ENCODE data around the gene SET.

The SET gene

DNA sequence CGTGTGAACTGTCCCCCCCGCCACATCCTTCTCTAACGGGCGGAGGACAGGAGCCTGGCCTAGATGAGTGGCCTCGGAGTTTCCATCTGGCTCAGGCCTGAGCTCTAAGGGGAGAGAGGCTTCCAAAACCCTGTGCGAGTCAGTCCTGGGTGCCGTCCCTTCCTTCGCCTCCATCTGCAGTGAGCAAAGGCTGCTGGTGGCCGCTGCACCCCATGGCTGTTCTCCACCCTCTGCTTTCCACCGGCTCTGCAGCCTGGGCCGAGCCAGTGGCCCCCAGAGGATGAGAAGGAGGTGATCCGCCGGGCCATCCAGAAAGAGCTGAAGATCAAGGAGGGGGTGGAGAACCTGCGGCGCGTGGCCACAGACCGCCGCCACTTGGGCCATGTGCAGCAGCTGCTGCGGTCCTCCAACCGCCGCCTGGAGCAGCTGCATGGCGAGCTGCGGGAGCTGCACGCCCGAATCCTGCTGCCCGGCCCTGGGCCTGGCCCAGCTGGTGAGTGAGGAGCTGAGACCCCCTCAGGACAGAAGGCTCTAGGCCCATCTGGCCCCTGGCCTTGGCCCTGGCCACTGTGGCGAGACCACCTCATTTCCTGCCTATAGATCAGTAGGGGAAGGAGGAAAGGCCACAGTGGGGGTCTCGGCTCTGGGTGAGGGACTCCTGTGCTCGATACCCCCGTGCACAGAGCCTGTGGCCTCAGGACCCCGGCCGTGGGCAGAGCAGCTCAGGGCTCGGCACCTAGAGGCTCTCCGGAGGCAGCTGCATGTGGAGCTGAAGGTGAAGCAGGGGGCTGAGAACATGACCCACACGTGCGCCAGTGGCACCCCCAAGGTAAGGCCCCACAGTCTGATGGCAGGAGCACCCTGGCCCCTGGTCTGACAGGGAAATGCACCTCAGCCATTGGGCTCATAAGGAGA lies 16.3 kb downstream of the SET start:
- Histone ChIP-seq H3K36me3 (ENCODE audit: control insufficient read depth, insufficient read depth, low read length) (no peaks in the 10 kb centered on the region), H3K27me3 (replicated peaks; ENCODE audit: control insufficient read depth, insufficient read depth, low read length) (no peaks in the 10 kb centered on the region), H3K4me3 (replicated peaks; ENCODE audit: low read depth, low read length) (no peak overlapping the region)
- no peak for DNase-seq (ENCODE audit: extremely low read depth, insufficient read length)
- TF ChIP-seq, protein P1, sequence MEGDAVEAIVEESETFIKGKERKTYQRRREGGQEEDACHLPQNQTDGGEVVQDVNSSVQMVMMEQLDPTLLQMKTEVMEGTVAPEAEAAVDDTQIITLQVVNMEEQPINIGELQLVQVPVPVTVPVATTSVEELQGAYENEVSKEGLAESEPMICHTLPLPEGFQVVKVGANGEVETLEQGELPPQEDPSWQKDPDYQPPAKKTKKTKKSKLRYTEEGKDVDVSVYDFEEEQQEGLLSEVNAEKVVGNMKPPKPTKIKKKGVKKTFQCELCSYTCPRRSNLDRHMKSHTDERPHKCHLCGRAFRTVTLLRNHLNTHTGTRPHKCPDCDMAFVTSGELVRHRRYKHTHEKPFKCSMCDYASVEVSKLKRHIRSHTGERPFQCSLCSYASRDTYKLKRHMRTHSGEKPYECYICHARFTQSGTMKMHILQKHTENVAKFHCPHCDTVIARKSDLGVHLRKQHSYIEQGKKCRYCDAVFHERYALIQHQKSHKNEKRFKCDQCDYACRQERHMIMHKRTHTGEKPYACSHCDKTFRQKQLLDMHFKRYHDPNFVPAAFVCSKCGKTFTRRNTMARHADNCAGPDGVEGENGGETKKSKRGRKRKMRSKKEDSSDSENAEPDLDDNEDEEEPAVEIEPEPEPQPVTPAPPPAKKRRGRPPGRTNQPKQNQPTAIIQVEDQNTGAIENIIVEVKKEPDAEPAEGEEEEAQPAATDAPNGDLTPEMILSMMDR (IDR thresholded peaks at IDR 0.05; ENCODE audit: insufficient read depth, low read length, poor library complexity, severe bottlenecking), result no peak

DNA sequence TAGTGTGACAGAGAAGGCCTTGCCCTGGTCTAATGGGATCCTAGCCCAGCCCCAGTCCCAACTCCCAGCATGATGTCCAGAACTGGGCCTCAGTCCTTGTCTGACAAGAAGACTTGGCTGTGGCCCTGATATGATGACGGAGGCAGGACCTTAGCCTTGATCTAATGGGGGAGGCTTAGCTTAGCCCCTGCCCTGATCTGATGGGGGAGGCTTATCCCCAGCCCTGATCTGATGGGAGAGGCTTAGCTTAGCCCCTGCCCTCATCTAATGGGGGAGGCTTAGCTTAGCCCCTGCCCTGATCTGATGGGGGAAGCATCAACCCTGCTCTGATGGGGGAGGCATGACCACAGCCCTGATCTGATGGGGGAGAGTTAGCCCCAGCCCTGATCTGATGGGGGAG lies 17.0 kb downstream of the SET start:
- DNase-seq (ENCODE audit: extremely low read depth, insufficient read length), result no peak
- no peaks in the 10 kb centered on the region for H3K27me3 ChIP-seq (replicated peaks; ENCODE audit: control insufficient read depth, insufficient read depth, low read length)
- no peaks in the 10 kb centered on the region for H3K36me3 ChIP-seq (ENCODE audit: control insufficient read depth, insufficient read depth, low read length)
- TF ChIP-seq, protein P1 (IDR thresholded peaks at IDR 0.05; ENCODE audit: insufficient read depth, low read length, poor library complexity, severe bottlenecking), result no peak
- no peak overlapping the region for H3K4me3 ChIP-seq (replicated peaks; ENCODE audit: low read depth, low read length)

DNA sequence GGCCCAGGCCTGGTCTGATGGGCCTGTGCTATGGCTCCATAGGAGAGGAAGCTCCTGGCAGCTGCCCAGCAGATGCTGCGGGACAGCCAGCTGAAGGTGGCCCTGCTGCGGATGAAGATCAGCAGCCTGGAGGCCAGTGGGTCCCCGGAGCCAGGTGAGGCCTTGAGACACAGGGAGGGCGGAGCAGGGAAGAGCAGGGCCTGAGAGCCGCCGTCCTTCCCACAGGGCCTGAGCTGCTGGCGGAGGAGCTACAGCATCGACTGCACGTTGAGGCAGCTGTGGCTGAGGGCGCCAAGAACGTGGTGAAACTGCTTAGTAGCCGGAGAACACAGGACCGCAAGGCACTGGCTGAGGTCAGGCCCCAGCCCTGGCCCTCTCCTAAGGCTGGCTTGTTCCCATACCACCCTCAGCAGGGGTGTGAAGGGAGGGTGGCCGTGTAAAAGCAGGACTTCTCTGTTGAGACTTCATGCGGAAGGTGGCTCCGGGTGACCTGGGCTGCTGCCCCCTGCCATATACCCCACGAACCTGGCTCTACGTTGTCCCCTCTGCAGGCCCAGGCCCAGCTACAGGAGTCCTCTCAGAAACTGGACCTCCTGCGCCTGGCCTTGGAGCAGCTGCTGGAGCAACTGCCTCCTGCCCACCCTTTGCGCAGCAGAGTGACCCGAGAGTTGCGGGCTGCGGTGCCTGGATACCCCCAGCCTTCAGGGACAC lies 17.8 kb downstream of the SET start:
- Histone ChIP-seq H3K27me3 (replicated peaks; ENCODE audit: control insufficient read depth, insufficient read depth, low read length) (no peaks in the 10 kb centered on the region), H3K36me3 (ENCODE audit: control insufficient read depth, insufficient read depth, low read length) (no peaks in the 10 kb centered on the region), H3K4me3 (replicated peaks; ENCODE audit: low read depth, low read length) (no peak overlapping the region)
- TF ChIP-seq, protein P1 (IDR thresholded peaks at IDR 0.05; ENCODE audit: insufficient read depth, low read length, poor library complexity, severe bottlenecking), result no peak
- DNase-seq (ENCODE audit: extremely low read depth, insufficient read length), result no peak

DNA sequence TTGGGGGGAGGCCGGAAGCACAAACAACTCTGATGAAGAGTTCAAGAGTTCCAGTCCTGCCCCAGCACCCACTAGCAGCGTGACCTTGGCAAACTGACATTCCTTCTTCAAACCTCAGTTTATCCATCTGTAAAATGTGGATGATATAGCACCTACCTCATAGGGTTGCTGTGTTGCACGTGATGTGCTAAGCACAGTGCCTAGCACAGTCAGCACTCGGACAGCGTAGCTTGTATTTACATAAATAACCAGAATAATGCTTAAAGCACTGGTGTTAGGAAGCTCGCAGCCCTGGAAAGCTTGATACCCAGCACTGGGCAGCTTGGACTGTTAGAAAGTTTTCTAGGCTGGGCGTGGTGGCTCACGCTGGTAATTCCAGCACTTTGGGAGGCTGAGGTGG lies 18.4 kb downstream of the SET start:
- Histone ChIP-seq H3K4me3 (replicated peaks; ENCODE audit: low read depth, low read length) (no peak overlapping the region), H3K27me3 (replicated peaks; ENCODE audit: control insufficient read depth, insufficient read depth, low read length) (no peaks in the 10 kb centered on the region), H3K36me3 (ENCODE audit: control insufficient read depth, insufficient read depth, low read length) (no peaks in the 10 kb centered on the region)
- TF ChIP-seq, protein P1 (IDR thresholded peaks at IDR 0.05; ENCODE audit: insufficient read depth, low read length, poor library complexity, severe bottlenecking), result no peak
- no peak for DNase-seq (ENCODE audit: extremely low read depth, insufficient read length)

DNA sequence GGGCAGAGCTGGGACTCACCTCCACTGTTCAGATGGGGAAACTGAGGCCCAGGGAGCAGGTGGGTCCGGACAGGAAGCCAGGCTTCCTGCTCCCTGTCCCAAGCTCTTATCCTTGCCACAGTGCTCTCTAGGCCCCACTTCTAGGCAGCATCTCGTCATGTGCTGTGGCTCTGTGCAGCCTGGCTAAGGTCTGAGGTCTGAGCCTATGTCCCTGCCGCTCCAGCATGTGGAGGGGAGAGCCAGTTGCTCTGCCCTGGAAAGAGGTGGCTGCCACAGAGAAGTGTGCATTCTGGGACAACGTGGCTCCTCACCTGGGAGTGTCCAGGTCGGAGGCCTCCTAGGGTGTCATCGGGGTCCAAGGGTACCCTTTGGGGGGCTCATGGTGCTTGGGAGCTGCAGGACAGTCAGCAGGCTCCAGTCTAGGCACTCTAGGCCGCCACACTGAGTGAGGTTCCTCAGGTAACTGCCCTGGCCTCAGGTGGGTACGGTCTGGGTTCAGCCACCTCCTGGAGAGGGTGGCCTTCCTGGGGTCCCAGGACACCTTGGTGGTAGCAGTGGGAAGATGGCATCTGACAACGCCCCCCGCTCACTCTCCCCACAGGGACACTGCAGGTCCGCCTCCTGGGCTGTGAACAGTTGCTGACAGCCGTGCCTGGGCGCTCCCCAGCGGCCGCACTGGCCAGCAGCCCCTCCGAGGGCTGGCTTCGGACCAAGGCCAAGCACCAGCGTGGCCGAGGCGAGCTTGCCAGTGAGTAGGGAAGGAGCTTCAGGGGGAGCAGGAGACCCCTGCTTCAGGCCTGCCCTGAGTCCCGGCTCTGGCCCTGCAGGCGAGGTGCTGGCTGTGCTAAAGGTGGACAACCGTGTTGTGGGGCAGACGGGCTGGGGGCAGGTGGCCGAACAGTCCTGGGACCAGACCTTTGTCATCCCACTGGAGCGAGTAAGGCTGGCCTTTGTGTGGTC lies 23.7 kb downstream of the SET start:
- TF ChIP-seq, protein P1 (IDR thresholded peaks at IDR 0.05; ENCODE audit: insufficient read depth, low read length, poor library complexity, severe bottlenecking), result no peak
- no peak overlapping the region for H3K4me3 ChIP-seq (replicated peaks; ENCODE audit: low read depth, low read length)
- no peak for DNase-seq (ENCODE audit: extremely low read depth, insufficient read length)
- no peaks in the 10 kb centered on the region for H3K36me3 ChIP-seq (ENCODE audit: control insufficient read depth, insufficient read depth, low read length)
- no peaks in the 10 kb centered on the region for H3K27me3 ChIP-seq (replicated peaks; ENCODE audit: control insufficient read depth, insufficient read depth, low read length)
